Left lung (tissue), 10 donors: Measurements from ENCODE around the gene KRTAP10-12. TPM values are rescaled to one million over a fixed set of nuclear protein-coding genes. Genes with fewer than 3 reads are reported as not detected.

Experiments used
- ATAC-seq: fragments of 200-7000 bp; cut with Tn5 transposase; one replicate; pipeline ENCODE4 v1.9.1; 2020; ENCODE audit warnings: moderate library complexity
- DNase-seq, 4 donors: peaks; one replicate each; pipeline ENCODE4 v3.0.0-alpha.2; 2013 to 2020
- H3K27ac ChIP-seq, 2 donors: fragments of 200-600 bp; sonication (generic) in 1 of 2; one replicate each; pipeline versions ENCODE4 v1.5.0 to v1.8.0; 2020 to 2021
- H3K27me3 ChIP-seq, 2 donors: fragments of 200-600 bp; sonication (generic) in 1 of 2; one replicate each; pipeline versions ENCODE4 v1.5.0 to v1.8.0; 2020 to 2021
- H3K36me3 ChIP-seq, 2 donors: fragments of 200-600 bp; sonication (generic) in 1 of 2; one replicate each; pipeline versions ENCODE4 v1.5.0 to v1.8.0; 2020 to 2021
- H3K4me1 ChIP-seq, 2 donors: fragments of 200-600 bp; one replicate each; pipeline ENCODE4 v1.8.0; 2021
- H3K4me3 ChIP-seq, 2 donors: fragments of 200-600 bp; sonication (generic) in 1 of 2; one replicate each; pipeline versions ENCODE4 v1.5.0 to v1.8.0; 2020 to 2021; ENCODE audit warnings: mild to moderate bottlenecking in 1 of 2
- H3K9me3 ChIP-seq, 2 donors: fragments of 200-600 bp; sonication (generic) in 1 of 2; one replicate each; pipeline versions ENCODE4 v1.5.0 to v1.8.0; 2020 to 2021
- intact Hi-C, 2 donors: fragments of 100-400 bp; cut with DNase I; formaldehyde crosslinking; loops; one replicate each; pipeline versions ENCODE4 v1.11.2 to v1.14.2; 2022
- polyA plus RNA-seq, 6 donors: library from polyadenylated mRNA; unstranded; fragments of 120-200 nt; gene quantifications; one replicate each; pipeline ENCODE4 v1.2.1, GENCODE V29; 2013; ENCODE audit not compliant: insufficient read length in 6 of 6
- total RNA-seq, 2 donors: library from RNA; stranded (reverse); fragmentation: NEBNext Ultra II Directional; extraction: Animal tissue kit (Norgen Biotek cat#: 25700); gene quantifications; one replicate each; pipeline ENCODE4 v1.2.1, GENCODE V29; 2021
- TF ChIP-seq, protein P1 (sequence below), 2 donors: fragments of 200-600 bp; sonication (generic) in 1 of 2; IDR thresholded peaks; one replicate each; pipeline versions ENCODE4 v1.5.0 to v1.8.0; 2021; ENCODE audit warnings: antibody characterized with exemption in 2 of 2
- donor health status: DM: no; HTN: yes; CAD: no.
- donor health status: DM: no; HTN: no; CAD: no.

The KRTAP10-12 gene
- total and polyA plus RNA-seq, 8 donors = not detected

DNA sequence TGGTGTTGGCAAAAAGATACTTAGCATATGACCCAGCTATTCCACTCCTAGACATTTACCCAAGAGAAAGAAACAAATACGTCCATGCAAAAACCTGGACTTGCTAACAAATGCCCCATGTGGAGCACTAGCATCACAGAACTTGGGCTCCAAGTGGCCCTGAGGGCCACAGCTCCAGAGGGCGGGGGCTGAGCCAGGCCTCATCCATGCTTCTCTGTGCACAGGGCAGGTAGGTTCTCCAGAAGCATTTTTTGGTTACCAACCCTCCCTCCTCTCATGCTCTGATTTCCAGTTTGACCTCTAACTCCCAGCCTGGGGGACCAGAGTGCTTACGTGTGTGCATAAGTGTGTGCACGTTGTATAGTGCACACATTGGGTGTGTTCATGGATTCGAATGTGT, 32.3 kb upstream of the KRTAP10-12 start:
- Histone ChIP-seq H3K9me3 (peaks cover 0 to 8% of the 10 kb centered on the region in 2 donors), H3K27ac (no peak overlapping the region), H3K36me3 (no peaks in the 10 kb centered on the region), H3K27me3 (peaks cover 0 to 7% of the 10 kb centered on the region in 2 donors), H3K4me3 (no peak overlapping the region), H3K4me1 (no peaks in the 10 kb centered on the region)
- ATAC-seq (no peak), DNase-seq (no peak)
- TF ChIP-seq, protein P1, sequence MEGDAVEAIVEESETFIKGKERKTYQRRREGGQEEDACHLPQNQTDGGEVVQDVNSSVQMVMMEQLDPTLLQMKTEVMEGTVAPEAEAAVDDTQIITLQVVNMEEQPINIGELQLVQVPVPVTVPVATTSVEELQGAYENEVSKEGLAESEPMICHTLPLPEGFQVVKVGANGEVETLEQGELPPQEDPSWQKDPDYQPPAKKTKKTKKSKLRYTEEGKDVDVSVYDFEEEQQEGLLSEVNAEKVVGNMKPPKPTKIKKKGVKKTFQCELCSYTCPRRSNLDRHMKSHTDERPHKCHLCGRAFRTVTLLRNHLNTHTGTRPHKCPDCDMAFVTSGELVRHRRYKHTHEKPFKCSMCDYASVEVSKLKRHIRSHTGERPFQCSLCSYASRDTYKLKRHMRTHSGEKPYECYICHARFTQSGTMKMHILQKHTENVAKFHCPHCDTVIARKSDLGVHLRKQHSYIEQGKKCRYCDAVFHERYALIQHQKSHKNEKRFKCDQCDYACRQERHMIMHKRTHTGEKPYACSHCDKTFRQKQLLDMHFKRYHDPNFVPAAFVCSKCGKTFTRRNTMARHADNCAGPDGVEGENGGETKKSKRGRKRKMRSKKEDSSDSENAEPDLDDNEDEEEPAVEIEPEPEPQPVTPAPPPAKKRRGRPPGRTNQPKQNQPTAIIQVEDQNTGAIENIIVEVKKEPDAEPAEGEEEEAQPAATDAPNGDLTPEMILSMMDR (IDR thresholded peaks at IDR 0.05) = no peak
- intact Hi-C loops = no loop called here

GRCh38 chr21:44666401-44667320, 30.3 kb upstream of the KRTAP10-12 start, which contains the start of gene KRTAP12-2:
Gene KRTAP12-2, minus strand, starts transcription at chr21:44666927. Its CDS starts 41 bp downstream, at chr21:44666886.
- no peak within 1 kb of the TSS for H3K27ac ChIP-seq
- H3K27me3 ChIP-seq = peaks cover 0 to 7% of the 10 kb centered on the region in 2 donors
- intact Hi-C loops = no loop called here
- H3K9me3 ChIP-seq = peaks cover 0 to 16% of the 10 kb centered on the region in 2 donors
- H3K36me3 ChIP-seq = no peaks in the 10 kb centered on the region
- no peaks in the 10 kb centered on the region for H3K4me1 ChIP-seq
- H3K4me3 ChIP-seq = no peak within 1 kb of the TSS
- DNase-seq (no peak), ATAC-seq (no peak)
- TF ChIP-seq, protein P1 (IDR thresholded peaks at IDR 0.05) = no peak

GRCh38 chr21:44667612-44668011, 29.4 kb upstream of the KRTAP10-12 start:
- intact Hi-C loops = no loop called here
- peaks cover 0 to 7% of the 10 kb centered on the region in 2 donors for H3K27me3 ChIP-seq
- H3K27ac ChIP-seq = no peak overlapping the region
- H3K9me3 ChIP-seq = peaks cover 0 to 24% of the 10 kb centered on the region in 2 donors
- DNase-seq (no peak), ATAC-seq (no peak)
- H3K36me3 ChIP-seq = no peaks in the 10 kb centered on the region
- H3K4me1 ChIP-seq = no peaks in the 10 kb centered on the region
- TF ChIP-seq, protein P1 (IDR thresholded peaks at IDR 0.05) = no peak
- H3K4me3 ChIP-seq = no peak overlapping the region

GRCh38 chr21:44670642-44671432, 26.1 kb upstream of the KRTAP10-12 start:
- no peaks in the 10 kb centered on the region for H3K4me1 ChIP-seq
- no peak for ATAC-seq
- no peak for DNase-seq
- H3K4me3 ChIP-seq = no peak overlapping the region
- H3K27ac ChIP-seq = no peak overlapping the region
- TF ChIP-seq, protein P1 (IDR thresholded peaks at IDR 0.05) = no peak
- intact Hi-C loops = no loop called here
- H3K36me3 ChIP-seq = no peaks in the 10 kb centered on the region
- peaks cover 0 to 27% of the 10 kb centered on the region in 2 donors for H3K9me3 ChIP-seq
- peaks cover 0 to 7% of the 10 kb centered on the region in 2 donors for H3K27me3 ChIP-seq

DNA sequence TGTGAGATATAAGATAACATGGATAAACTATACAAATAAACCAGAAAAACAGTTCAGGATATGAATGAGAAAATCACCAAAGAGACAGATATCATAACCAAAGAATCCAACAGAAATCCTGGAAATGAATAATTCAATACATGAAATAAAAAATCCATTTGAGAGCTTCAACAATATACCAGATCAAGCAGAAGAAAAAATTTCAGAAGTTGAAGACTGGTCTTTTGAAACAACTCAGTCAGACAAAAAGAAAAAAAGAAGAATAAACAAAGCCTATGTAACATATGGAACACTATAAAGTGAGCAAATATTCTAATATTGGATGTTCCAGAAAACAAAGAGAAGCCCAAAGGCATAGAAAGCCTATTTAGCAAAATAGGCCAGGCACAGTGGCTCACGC, 25.1 kb upstream of the KRTAP10-12 start:
- TF ChIP-seq, protein P1 (IDR thresholded peaks at IDR 0.05) = no peak
- no peak for ATAC-seq
- H3K4me3 ChIP-seq = no peak overlapping the region
- peaks cover 0 to 27% of the 10 kb centered on the region in 2 donors for H3K9me3 ChIP-seq
- DNase-seq = no peak
- intact Hi-C loops = no loop called here
- H3K36me3 ChIP-seq = no peaks in the 10 kb centered on the region
- peaks cover 0 to 7% of the 10 kb centered on the region in 2 donors for H3K27me3 ChIP-seq
- no peak overlapping the region for H3K27ac ChIP-seq
- no peaks in the 10 kb centered on the region for H3K4me1 ChIP-seq
